ENCODE results near the gene CKAP4.

Gene CKAP4

DNA sequence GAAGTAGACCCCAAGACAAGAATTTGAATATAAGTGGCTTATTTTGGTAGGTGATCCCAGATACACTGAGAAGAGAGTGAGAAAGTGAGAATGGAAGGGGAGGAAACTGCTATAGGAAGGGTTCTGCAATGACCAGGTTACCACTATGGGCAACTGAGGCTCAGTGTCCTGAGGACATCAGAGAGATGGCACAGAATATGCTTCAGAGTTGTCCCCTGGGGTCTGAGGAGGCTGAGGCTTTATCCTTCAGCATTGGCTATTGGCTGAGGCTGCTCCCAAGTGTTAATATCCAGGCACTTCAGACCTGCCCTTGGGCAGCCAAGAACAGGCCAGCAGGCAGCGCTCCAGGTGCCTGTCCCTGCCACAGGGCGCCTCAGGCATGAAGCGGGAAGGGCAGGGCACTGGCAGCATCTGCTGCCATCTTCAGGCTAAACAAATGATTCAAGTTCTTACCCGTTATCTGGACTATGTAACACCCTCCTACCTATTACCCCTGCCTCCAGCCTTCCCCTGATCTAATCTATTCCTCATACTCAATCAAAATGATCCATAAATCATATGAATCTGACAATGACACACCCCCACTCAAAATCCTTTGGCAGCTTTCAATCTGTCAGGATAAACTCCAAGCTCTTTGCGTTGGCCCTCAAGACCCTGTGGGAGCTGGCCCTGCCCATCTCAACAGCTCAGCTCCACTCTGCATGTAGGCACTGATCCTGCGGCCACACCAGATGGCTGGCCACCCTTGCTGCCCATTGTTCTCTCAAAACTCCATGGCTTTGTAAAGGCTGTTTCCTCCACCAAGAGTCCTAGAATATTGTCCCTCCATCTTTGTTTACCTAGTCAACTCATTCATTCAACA lies 42.4 kb downstream of the CKAP4 start:
- no peak overlapping the region for H3K4me3 ChIP-seq (ENCODE audit: low read depth, low read length)

GRCh38 chr12:106204312-106204711 lies 43.5 kb downstream of the CKAP4 start:
- no peak overlapping the region for H3K4me3 ChIP-seq (ENCODE audit: low read depth, low read length)

DNA sequence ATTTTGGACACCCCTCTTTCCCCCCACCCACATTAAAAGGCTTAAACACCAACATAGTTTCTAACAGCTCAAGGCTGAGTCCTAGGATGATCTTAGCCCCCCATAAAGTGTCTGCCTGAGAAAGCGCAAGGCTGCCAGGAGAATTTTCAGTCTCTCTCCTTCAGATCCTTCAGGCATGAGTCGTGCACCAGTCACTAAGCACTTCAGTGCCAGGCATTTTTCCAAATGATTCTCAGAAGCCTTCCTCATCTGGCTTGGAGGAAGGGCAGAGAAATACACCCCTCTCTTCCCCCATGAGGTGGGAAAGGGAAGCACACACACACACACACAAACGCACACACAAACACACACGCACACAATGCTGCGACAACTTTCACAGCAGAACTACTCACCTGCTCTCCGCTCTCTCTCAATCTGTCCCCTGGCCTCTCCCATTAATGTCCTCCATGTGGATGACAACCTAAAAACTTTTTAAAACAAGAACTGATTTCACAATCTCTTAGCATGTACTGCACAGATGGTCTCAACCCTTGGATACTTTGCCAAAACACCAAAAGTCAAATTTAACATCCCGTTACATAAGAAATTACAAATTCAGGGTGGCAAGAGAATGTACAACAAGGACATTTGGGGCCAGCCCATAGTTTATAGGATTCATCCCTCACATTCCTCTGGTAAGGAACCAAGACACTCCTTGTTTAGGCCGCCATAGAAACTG lies 49.8 kb downstream of the CKAP4 start:
- no peak overlapping the region for H3K4me3 ChIP-seq (ENCODE audit: low read depth, low read length)

DNA sequence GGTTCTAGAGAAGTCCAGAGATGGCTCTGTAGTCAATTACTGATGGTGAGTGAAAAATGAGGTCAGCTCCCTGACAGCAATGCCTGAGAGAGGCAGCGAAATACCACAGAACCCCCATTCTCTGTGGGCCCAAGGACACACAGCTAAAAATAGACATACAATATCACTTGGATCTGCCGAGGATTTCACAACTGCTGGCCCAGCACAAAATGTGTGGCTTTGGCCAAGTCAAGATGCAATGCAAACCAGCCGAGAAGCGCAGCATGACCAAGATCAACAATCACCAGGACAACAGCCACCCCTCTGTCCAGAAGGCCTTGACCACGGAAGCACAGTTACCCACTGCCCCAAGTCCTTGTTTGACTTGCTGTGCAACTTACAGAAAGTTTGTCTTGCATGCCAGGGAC lies 52.2 kb downstream of the CKAP4 start:
- H3K4me3 ChIP-seq (ENCODE audit: low read depth, low read length) = no peak overlapping the region

GRCh38 chr12:106194351-106194750 lies 53.5 kb downstream of the CKAP4 start:
- H3K4me3 ChIP-seq (ENCODE audit: low read depth, low read length) = no peak overlapping the region

DNA sequence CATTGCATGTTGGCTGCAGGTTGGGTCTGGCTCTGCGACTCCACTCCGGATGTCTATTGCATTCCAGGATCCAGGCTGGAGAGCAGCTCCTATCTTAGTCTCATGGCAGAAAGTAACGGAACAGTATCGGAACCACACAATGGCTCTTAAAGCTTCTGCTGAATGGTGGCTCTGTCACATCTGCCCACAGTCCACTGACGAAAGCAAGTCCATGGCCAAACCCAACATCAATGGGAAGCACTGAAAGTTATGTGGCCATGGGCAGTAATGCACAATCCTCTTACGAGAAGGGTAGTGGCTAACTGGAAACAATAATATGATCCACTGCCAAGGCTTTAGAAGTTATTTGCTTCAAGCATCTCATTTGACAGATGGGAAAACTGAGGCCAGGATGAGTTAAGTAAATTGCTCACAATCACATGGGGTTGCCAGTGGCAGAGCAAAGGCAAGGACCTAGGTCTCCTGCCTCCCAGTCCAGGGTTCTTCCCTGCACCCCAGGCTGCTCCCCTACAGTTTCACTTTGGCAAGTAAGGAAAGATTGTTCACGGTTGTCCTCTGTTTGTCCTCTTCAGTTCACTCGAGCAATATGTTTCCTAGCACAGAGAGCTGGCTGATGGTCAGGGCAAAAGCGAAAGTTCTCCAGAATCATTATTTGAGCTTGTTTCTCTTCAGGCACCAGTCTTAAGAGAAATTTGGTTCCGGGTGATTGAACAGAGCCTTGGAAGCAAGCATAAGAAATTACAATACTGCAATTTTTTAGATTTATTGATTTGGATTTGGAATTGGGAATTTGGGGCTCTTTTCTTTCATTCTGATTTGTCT lies 54.2 kb downstream of the CKAP4 start:
- H3K4me3 ChIP-seq (ENCODE audit: low read depth, low read length) = no peak overlapping the region

DNA sequence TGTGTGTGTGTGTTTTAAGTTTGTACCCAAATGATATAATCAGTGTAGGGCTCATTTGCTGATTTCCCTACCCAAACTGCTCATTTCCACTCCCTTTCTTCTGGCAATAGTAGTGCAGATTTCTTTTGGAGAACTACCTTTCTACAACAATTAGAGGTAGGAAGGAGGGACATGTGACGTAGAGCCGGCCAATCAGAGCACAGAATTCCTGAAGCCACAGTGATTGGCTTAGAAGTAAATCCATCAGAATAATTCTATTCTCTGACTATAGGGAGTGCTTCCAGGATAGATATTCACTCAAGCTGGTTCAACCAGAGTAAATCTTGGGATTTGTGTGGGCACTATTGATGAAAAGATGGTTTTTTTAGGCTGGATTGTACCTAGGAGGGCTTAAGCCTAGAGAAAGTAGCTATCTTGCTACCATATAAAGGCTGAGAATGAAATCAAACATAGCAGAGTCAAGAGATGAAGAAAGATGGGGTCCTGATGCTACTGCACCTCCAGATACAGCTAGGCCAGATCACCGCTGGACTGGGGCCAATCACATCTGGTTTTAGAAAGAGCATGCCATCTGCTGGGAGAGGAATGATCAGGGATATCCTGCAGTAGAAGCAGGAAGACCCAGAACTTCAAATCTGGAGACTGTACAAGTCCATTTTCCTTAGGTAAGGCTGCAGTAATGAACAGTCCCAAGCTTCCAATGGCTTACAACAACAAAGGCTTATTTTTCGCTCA lies 55.0 kb downstream of the CKAP4 start:
- H3K4me3 ChIP-seq (ENCODE audit: low read depth, low read length) = no peak overlapping the region

GRCh38 chr12:106190581-106190980 lies 57.2 kb downstream of the CKAP4 start:
- H3K4me3 ChIP-seq (ENCODE audit: low read depth, low read length) = no peak overlapping the region

GRCh38 chr12:106189341-106189740 lies 58.5 kb downstream of the CKAP4 start:
- no peak overlapping the region for H3K4me3 ChIP-seq (ENCODE audit: low read depth, low read length)

DNA sequence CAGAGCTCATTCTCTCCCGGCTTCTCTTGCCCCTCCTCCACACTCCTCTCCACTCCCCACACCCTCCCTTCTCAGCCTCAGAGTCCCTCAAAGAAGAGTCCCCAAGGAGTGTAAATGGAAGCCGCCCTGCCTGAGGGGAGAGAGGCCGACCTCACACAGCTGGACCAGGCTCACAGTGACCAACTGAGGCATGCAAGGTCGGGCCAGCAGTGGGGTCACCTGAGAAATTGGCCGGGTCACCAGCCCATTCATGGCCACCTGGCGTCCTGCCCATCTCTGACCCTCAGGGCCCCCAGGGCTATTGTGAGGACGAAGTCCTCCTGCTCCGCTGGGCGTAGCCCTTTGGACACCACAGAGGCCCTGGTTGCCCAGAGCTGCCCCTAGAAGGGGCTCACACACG lies 59.6 kb downstream of the CKAP4 start:
- H3K4me3 ChIP-seq (ENCODE audit: low read depth, low read length) = no peak overlapping the region
